ENCODE measurements around the gene TMEM266.

DNA sequence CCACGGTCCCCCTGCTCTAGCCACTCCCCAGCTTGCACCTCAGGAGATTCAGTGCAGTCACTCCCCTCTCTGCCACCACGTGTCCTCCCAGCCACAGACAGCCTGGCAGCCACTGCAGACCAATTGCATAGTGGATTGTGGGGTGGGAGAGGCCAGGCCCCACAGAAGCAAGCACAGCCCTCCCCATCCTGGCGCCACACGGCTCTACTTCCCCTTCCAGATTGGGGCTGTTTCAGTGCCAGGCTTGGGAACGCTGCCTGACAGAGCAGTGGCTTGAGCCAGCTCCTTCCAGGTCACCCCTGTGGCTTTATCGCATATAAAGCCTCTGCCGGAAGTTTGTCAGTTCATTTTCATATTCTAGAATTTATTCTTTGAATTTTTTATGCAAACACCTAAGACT, 90.7 kb downstream of the TMEM266 start:
- TF ChIP-seq MYNN (tag by site-specific recombination; IDR thresholded peaks at IDR 0.05; ENCODE audit: borderline replicate concordance) (no peak), ZNF629 (tag by site-specific recombination; IDR thresholded peaks at IDR 0.05) (no peak), ZNF416 (tag by site-specific recombination; IDR thresholded peaks at IDR 0.05) (no peak), ZNF292 (tag by site-specific recombination; IDR thresholded peaks at IDR 0.05; ENCODE audit: borderline replicate concordance, low read depth) (no peak), ZNF571 (tag by site-specific recombination; IDR thresholded peaks at IDR 0.05) (no peak), WT1 (tag by site-specific recombination; IDR thresholded peaks at IDR 0.05) (no peak), ZSCAN30 (tag by site-specific recombination; IDR thresholded peaks at IDR 0.05) (no peak), ZNF585B (tag by site-specific recombination; IDR thresholded peaks at IDR 0.05) (no peak), SP2 (tag by site-specific recombination; IDR thresholded peaks at IDR 0.05) (no peak), ZNF544 (tag by site-specific recombination; IDR thresholded peaks at IDR 0.05) (no peak), KLF16 (tag by site-specific recombination; IDR thresholded peaks at IDR 0.05) (no peak), ZNF48 (tag by site-specific recombination; IDR thresholded peaks at IDR 0.05) (no peak)
- TF ChIP-seq, protein P1, sequence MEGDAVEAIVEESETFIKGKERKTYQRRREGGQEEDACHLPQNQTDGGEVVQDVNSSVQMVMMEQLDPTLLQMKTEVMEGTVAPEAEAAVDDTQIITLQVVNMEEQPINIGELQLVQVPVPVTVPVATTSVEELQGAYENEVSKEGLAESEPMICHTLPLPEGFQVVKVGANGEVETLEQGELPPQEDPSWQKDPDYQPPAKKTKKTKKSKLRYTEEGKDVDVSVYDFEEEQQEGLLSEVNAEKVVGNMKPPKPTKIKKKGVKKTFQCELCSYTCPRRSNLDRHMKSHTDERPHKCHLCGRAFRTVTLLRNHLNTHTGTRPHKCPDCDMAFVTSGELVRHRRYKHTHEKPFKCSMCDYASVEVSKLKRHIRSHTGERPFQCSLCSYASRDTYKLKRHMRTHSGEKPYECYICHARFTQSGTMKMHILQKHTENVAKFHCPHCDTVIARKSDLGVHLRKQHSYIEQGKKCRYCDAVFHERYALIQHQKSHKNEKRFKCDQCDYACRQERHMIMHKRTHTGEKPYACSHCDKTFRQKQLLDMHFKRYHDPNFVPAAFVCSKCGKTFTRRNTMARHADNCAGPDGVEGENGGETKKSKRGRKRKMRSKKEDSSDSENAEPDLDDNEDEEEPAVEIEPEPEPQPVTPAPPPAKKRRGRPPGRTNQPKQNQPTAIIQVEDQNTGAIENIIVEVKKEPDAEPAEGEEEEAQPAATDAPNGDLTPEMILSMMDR (tag by site-specific recombination; IDR thresholded peaks at IDR 0.05) = no peak
- TF ChIP-seq, protein P2, sequence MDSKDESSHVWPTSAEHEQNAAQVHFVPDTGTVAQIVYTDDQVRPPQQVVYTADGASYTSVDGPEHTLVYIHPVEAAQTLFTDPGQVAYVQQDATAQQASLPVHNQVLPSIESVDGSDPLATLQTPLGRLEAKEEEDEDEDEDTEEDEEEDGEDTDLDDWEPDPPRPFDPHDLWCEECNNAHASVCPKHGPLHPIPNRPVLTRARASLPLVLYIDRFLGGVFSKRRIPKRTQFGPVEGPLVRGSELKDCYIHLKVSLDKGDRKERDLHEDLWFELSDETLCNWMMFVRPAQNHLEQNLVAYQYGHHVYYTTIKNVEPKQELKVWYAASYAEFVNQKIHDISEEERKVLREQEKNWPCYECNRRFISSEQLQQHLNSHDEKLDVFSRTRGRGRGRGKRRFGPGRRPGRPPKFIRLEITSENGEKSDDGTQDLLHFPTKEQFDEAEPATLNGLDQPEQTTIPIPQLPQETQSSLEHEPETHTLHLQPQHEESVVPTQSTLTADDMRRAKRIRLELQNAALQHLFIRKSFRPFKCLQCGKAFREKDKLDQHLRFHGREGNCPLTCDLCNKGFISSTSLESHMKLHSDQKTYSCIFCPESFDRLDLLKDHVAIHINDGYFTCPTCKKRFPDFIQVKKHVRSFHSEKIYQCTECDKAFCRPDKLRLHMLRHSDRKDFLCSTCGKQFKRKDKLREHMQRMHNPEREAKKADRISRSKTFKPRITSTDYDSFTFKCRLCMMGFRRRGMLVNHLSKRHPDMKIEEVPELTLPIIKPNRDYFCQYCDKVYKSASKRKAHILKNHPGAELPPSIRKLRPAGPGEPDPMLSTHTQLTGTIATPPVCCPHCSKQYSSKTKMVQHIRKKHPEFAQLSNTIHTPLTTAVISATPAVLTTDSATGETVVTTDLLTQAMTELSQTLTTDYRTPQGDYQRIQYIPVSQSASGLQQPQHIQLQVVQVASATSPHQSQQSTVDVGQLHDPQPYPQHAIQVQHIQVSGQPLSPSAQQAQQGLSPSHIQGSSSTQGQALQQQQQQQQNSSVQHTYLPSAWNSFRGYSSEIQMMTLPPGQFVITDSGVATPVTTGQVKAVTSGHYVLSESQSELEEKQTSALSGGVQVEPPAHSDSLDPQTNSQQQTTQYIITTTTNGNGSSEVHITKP (tag by site-specific recombination; IDR thresholded peaks at IDR 0.05) = no peak
